HG03095 (cell line): ENCODE measurements around the gene CMBL.

Experiments used
- ATAC-seq: cut with Tn5 transposase; IDR thresholded peaks from one replicate; pipeline ENCODE4 v1.9.1; 2021; ENCODE audit warnings: moderate library complexity; ENCODE audit not compliant: unreplicated experiment

CMBL gene

DNA sequence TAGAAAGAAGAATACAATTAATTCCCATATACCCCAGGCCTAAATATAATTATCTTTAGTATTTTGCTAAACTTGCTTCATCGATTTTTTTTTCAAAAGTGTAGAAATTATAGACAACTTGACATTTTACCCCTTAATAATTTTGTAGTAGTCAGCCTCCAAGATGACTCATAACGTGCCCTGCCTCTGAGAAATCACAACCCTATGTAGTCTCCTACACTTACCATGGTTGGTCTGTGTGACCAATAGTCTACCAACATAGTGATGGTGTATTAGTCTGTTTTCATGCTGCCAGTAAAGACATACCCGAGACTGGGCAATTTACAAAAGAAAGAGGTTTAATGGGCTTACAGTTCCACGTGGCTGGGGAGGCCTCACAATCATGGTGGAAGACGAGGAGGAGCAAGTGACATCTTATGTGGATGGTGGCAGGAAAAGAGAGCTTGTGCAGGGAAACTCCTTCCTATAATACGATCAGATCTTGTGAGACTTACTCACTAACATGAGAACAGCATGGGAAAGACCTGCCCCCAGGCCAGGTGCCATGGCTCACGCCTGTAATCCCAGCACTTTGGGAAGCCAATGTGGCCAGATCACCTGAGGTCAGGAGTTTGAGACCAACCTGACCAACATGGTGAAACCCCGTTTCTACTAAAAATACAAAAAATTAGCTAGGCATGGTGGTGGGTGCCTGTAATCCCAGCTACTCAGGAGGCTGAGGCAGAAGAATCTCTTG is 3.3 kb upstream of the CMBL start:
- peak; percentile 59 for ATAC-seq

DNA sequence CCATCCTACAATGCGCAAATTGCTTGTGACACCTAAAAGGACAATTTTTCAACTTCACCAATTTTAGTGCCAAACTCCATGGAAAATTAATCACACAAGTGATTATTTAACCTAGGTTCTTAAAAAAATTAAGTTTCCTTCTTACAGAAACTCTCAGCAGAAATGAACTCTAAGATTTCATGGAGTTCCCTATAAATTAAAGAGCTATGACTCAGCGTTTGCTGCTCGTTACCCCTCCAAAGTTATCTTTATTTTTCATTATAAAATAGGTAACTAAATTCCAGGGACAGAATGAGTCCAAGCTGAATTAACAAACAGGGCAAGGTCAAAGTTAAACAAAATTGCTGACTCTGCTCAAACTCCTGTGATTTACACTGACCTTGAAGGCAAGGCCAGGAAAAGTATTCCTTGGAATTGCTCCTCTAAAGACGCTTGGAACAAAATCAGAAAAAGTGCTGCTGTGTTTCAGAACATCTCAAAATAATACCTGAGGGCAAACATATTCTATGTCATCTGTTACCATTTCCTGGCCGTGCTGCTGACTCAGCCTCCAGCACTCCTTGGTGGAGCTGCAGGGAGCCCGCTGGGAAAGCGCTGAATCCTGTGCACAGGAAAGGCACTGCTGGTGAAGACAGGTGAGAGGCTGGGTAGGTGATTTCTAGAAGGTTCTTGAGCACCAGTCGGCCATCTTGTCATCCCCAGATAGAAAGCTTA is 2.5 kb upstream of the CMBL start:
- no peak for ATAC-seq

GRCh38 chr5:10308844-10309243 is 1.1 kb upstream of the CMBL start:
- no peak for ATAC-seq

GRCh38 chr5:10306806-10307205 is 896 bp downstream of the CMBL start:
- no peak for ATAC-seq

- no peak for ATAC-seq
Measured at GRCh38 chr5:10306114-10306513, 1.6 kb downstream of the CMBL start.

DNA sequence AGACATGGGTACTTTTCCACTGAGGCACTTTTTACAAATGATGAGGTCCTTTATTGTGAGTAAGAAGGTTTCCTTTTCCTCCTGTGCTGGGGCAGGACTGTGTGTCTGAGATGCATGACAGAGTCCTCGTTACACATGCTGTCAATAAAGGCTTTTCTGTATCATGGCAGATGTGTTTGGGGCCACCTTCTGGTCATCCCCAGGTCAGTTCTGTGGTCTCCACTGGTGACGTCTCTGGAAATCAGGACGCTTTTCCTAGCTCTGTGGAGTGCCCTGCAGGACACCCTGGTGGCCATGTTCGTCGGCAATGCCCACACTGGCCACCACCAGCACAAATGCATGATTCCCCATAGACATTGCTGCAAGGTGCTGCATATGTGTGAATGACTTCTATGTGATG is 2.8 kb downstream of the CMBL start:
- no peak for ATAC-seq

- no peak for ATAC-seq
Measured at GRCh38 chr5:10303699-10304170, 4.0 kb downstream of the CMBL start.

GRCh38 chr5:10303201-10303600 is 4.5 kb downstream of the CMBL start:
- ATAC-seq, result no peak

DNA sequence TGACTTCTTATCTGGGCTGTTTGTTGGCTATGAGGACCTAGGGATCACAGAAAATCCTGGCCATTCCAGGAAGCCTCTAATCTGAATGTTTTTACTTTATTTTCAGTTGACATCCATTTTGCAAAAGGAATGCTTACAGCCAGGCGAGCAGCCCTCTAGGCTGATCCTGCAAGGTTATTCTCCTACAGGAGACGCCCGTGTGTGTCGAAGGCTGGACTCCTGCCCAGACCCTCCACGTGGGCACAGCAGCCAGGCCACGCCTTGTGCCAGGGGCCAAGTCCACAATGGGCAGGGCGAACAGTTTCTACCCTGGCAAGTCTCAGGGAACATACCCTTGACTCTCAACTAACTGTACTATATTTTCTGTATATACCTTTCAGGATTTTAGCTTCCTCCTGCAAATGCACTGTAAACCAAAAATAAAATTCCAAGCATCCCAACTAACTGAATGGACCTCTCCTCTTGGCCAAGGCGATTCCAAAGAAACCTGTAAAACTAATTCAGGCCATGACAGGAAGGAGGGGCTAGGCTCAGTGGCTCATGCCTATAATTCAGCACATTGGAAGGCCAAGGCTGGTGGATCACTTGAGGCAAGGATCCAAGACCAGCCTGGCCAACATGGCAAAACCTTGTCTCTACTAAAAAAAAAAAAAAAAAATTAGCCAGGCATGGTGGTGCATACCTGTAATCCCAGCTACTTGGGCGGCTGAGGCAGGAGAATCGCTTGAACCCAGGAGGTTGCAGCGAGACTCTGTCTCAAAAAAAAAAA is 5.7 kb downstream of the CMBL start:
- ATAC-seq, result no peak

DNA sequence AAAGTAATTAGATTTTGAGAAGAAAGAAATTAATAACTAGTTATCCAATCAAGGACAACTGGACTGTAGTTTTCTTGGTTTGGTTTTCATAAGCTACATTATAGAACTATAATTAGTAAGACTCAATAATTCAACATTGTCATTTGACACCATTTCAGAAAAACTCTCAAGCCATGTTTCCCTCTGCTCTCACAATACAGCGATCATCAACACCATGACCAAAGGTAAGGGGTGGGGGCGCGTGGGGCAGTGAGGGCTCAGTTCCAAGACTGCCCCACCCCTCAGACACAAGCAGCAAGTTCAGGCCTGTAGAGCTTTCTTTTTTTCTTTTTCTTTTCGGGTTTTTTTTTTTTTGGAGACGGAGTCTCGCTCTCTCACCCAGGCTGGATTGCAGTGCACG is 6.4 kb downstream of the CMBL start:
- ATAC-seq, result no peak

DNA sequence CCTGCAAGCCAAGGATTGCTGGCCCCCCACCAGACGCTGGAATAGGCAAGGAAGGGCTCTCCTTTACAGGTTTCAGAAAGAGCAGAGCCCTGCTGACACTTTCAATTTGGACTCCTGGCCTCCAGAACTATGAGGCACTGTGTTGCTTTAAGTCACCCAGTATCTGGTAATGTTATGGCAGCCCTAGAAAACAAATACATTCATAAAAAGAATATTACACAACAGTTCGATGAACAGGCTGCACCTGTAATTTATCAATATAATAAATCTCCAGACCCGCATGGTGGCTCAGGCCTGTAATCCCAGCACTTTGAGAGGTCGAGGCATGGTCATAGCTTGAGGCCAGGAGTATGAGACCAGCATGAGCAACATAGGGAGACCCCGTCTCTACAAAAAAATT is 7.5 kb downstream of the CMBL start:
- ATAC-seq, result no peak

GRCh38 chr5:10297646-10298204 is 10.0 kb downstream of the CMBL start:
- no peak for ATAC-seq

DNA sequence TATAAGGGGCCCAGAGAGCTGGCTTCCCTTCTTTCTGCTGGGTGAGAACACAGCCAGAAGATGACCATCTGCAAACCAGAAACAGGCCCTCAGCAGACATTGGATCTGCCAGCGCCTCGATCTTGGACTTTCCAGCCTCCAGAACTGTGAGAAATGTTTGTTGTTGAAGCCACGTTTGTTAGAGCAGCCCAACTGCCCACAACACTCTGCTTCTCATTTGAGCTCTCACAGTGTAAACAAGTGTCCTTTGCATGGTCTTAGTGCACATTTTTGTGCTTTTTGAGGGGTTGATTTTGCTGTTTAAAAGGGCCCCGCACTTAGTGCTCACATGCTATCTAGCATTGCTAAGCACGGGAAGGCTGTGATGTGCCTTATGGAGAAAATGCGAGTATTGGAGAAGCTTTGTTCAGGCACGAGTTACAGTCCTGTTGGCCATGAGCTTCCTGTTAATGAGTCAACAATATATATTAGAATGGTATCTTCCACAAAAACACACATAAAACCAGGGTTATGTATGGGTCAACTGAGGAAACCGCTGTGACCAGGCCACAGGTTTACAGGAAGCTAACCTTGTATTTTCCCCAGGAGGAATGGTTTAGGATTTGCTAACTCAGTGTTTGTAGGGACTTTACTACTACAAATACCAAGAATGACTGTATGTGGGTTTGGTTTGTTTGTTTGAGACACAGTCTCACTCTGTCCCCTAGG is 11.9 kb downstream of the CMBL start:
- no peak for ATAC-seq

DNA sequence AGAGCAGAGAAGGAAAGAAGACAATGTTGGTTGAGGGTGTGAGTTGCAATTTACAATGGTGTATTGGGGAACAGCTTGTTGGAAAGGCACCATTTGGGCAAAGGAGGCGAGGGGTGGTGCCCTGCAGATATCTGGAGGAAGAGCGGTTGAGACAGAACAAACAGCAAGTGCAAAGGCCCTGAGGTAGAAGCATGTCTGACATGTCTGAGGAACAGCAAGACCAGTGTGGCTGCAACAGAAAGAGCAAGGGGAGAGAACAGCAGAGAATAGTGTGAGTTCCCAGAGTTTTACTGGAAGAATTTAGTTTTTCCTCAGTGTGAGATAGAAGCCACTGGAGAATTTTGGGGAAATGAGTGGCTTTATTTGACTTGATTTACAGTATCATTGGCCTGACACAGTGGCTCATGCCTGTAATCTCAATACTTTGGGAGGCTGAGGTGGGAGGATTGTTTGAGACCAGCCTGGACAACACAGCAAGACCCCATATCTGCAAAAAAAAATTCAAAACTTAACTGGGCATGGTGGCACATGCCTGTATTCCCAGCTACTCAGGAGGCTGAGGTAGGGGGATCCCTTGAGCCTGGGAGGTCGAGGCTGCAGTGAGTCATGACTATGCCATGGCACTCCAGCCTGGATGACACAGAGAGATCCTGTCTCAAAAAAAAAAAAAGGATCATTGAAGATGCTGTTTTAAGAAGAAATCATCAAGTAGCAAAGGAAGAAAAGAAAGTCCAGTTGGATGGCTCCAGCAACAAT is 13.6 kb downstream of the CMBL start:
- no peak for ATAC-seq

DNA sequence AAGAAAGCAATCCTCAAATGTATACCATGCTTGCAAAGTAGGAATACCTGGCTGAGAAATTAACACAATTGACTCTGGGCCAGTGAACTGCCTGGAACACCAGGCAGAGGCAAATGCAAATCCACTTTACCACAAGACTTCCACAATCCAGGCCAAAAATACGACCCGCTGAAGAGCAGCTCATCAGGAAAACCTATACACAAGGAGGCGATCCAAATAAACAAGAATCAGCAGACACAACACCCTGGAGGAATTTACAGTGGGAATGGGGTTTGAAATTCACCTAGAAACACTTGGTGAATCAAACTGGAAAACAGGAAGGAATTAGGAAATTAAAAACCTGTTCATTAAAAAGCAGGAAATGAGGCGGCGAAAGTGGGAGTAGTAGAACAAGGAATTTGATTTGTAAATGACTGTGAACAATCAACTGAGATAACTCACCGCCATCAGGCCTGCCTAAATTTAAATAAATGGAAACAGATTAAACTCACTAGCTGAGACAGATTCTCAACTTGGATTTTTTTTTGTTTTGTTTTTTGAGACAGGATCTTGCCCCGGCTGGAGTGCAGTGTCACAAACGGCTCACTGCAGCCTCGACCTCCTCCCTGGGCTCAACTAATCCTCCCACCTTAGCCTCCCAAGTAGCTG is 15.9 kb downstream of the CMBL start:
- ATAC-seq, result no peak

DNA sequence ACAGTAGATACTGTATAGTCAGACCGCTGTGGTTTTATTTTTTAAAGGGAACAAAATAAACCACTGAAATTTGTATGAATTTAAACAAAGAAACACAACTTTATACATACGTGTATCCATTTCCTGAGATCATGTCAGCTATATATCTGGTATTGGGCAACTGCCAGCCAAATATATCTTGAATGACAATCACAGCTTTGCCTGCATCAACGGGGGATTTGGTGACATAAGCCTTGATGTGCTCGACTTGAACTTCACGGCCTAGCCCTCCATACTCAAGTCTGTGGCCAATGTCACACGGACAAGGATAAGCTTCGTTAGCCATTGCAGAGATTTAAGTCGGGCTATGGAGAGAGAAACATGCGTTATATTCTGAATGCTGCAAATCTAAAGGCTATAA is 17.3 kb downstream of the CMBL start:
- no peak for ATAC-seq

GRCh38 chr5:10289991-10290390 is 17.7 kb downstream of the CMBL start:
- ATAC-seq, result no peak

GRCh38 chr5:10289353-10289752 is 18.3 kb downstream of the CMBL start:
- ATAC-seq, result no peak

DNA sequence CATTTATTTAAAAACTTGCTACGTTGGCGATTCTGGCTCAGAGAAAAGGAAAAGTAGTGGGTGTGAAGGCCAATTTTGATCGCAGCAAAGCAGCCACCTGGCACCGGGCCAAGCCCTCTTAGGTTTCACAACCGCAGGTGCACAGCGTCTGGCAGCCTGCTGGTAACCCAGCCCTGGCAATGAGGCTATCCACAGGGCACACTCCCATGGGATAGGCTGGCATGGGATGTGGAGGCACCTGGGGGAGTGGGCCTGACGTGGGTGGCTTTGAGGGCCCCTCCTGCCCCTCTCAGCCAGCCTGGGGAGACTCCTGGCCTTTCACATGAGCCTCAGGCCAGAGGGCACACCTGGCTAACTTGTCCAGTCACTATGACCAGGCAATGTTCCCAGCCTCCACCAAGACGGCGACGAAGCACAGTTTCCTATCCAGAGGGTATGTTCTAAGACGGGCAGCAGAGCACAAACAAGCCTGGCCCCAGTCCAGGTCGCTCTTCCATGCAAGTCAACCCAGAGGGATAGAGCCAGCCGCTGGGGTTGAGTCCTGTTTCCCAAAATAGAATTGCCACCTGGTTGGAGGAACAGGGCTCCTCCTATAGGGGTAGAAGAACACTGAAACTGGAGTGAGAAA is 19.0 kb downstream of the CMBL start:
- ATAC-seq, result no peak
